Posterior cingulate gyrus (tissue), 11 donors: ENCODE data around the gene GTF2A1L.
"Not testable (repeated sequence)": the region's sequence is repeated elsewhere in the genome, so short reads cannot be mapped to it uniquely, and the experiment has no call there.

Experiments
- DNase-seq, 10 donors: peaks; one replicate each; pipeline versions ENCODE4 v3.0.0 to v3.0.0-alpha.2; 2020 to 2021; ENCODE audit warnings: mixed read lengths in 3 of 10
- intact Hi-C: fragments of 100-400 bp; cut with DNase I; formaldehyde crosslinking; loops from one replicate; pipeline ENCODE4 v1.15.1; 2023

The GTF2A1L gene

GRCh38 chr2:48694149-48694548 is 76.5 kb downstream of the GTF2A1L start:
- intact Hi-C loops: no loop called here
- no peak for DNase-seq

- intact Hi-C loops: no loop called here
- no peak for DNase-seq
Observed at GRCh38 chr2:48695991-48696390, 78.3 kb downstream of the GTF2A1L start.

GRCh38 chr2:48696881-48697280 is 79.2 kb downstream of the GTF2A1L start:
- intact Hi-C loops: no loop called here

GRCh38 chr2:48699348-48699930 is 81.8 kb downstream of the GTF2A1L start:
- intact Hi-C loops: no loop called here
- no peak for DNase-seq

More at GRCh38 chr2:48696881-48697280, 79.2 kb downstream of the GTF2A1L start:
- DNase-seq: no peak

- intact Hi-C loops, DNase-seq: not testable (repeated sequence)
Observed at GRCh38 chr2:48703621-48704020, 86.0 kb downstream of the GTF2A1L start.

- no peak for DNase-seq
- intact Hi-C loops: no loop called here
Observed at GRCh38 chr2:48707466-48707865, 89.8 kb downstream of the GTF2A1L start.

- intact Hi-C loops: no loop called here
- DNase-seq: no peak
Observed at GRCh38 chr2:48709096-48710034, 91.7 kb downstream of the GTF2A1L start.

- intact Hi-C loops: no loop called here
- no peak for DNase-seq
Observed at GRCh38 chr2:48711343-48711742, 93.7 kb downstream of the GTF2A1L start.

- intact Hi-C loops: no loop called here
- no peak for DNase-seq
Observed at GRCh38 chr2:48712151-48712550, 94.5 kb downstream of the GTF2A1L start.

- no peak for DNase-seq
- intact Hi-C loops: no loop called here
Observed at GRCh38 chr2:48713647-48714046, 96.0 kb downstream of the GTF2A1L start.

- DNase-seq: no peak
- intact Hi-C loops: no loop called here
Observed at GRCh38 chr2:48714245-48714644, 96.6 kb downstream of the GTF2A1L start.

GRCh38 chr2:48715042-48715899 is 97.6 kb downstream of the GTF2A1L start:
- DNase-seq: peak in 3 of 10 donors; percentile 23 to 81 (median 75)
- intact Hi-C loops: no loop called here

GRCh38 chr2:48715956-48716355 is 98.3 kb downstream of the GTF2A1L start:
- DNase-seq: no peak
- intact Hi-C loops: no loop called here

GRCh38 chr2:48717846-48718245 is 100.2 kb downstream of the GTF2A1L start:
- intact Hi-C loops: no loop called here
- DNase-seq: no peak

GRCh38 chr2:48719480-48720177 is 102.0 kb downstream of the GTF2A1L start:
- intact Hi-C loops: no loop called here

GRCh38 chr2:48721158-48721557 is 103.5 kb downstream of the GTF2A1L start:
- DNase-seq: no peak
- intact Hi-C loops: no loop called here

More at GRCh38 chr2:48719480-48720177, 102.0 kb downstream of the GTF2A1L start:
- peak in 1 of 10 donors; percentile 11 for DNase-seq

- intact Hi-C loops: no loop called here
- DNase-seq: no peak
Observed at GRCh38 chr2:48722391-48722790, 104.7 kb downstream of the GTF2A1L start.

- DNase-seq: no peak
- intact Hi-C loops: no loop called here
Observed at GRCh38 chr2:48723129-48723528, 105.5 kb downstream of the GTF2A1L start.

- intact Hi-C loops: no loop called here
Observed at GRCh38 chr2:48724278-48724677, 106.6 kb downstream of the GTF2A1L start.

More at GRCh38 chr2:48724278-48724677, 106.6 kb downstream of the GTF2A1L start:
- DNase-seq: no peak
